ENCODE data around the gene LCN9.

DNA sequence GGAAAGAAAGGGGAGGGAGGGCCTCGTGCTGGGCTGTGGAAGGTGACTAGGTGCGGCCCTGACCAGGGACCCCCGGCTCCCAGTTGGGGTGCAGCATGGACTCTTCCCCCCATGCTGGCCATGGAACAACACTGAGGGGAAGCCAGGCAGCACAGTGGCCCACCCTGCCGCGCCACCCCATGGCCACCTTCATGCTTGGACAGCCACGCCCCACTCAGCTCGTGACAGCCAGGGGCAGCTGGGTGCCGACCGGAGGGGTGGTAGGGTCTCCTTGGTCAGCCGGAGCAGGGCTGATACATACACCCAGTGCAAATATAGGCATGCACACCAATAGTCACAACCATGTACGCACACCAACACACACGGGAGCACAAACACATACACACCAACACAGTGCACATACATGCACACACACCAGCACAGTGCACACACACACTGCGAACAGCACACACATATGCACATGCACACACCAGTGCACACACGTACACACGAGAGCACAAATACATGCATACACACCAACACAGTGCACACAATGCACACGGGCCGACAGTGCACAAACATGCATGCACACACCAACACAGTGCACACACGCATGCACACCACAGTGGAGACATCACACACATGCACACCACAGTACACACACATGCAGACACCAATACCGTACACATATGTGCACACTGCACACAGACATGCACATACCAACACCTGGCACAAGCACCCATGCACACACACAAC lies 27.9 kb downstream of the LCN9 start:
- no peak for TF ChIP-seq EZH2 (optimal IDR thresholded peaks at IDR 0.05; ENCODE audit: low read depth, low read length)
- TF ChIP-seq, protein P1, sequence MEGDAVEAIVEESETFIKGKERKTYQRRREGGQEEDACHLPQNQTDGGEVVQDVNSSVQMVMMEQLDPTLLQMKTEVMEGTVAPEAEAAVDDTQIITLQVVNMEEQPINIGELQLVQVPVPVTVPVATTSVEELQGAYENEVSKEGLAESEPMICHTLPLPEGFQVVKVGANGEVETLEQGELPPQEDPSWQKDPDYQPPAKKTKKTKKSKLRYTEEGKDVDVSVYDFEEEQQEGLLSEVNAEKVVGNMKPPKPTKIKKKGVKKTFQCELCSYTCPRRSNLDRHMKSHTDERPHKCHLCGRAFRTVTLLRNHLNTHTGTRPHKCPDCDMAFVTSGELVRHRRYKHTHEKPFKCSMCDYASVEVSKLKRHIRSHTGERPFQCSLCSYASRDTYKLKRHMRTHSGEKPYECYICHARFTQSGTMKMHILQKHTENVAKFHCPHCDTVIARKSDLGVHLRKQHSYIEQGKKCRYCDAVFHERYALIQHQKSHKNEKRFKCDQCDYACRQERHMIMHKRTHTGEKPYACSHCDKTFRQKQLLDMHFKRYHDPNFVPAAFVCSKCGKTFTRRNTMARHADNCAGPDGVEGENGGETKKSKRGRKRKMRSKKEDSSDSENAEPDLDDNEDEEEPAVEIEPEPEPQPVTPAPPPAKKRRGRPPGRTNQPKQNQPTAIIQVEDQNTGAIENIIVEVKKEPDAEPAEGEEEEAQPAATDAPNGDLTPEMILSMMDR (IDR thresholded peaks at IDR 0.05; ENCODE audit: low read length), result no peak

All from MM.1S (cell line).